Measurements from ENCODE around the gene STX7. TPM values are rescaled to one million over a fixed set of nuclear protein-coding genes. Genes with fewer than 3 reads are reported as not detected.
"Not testable (repeated sequence)": the region's sequence is repeated elsewhere in the genome, so short reads cannot be mapped to it uniquely, and the experiment has no call there.

The STX7 gene
- total and polyA plus RNA-seq, 7 donors, result 12.6 to 38.1 (median 26.2) TPM

GRCh38 chr6:132548746-132549463 is 36.0 kb upstream of the STX7 start:
- ATAC-seq, result no peak
- no peaks in the 10 kb centered on the region for H3K4me1 ChIP-seq
- H3K27me3 ChIP-seq (ENCODE audit: insufficient read depth in 3 of 3, low read length in 2 of 3), result no peaks in the 10 kb centered on the region
- no peak overlapping the region for H3K27ac ChIP-seq
- no peaks in the 10 kb centered on the region for H3K36me3 ChIP-seq (ENCODE audit: insufficient read depth in 1 of 2, low read depth in 1 of 2)
- DNase-seq, result no peak
- TF ChIP-seq, protein P1, sequence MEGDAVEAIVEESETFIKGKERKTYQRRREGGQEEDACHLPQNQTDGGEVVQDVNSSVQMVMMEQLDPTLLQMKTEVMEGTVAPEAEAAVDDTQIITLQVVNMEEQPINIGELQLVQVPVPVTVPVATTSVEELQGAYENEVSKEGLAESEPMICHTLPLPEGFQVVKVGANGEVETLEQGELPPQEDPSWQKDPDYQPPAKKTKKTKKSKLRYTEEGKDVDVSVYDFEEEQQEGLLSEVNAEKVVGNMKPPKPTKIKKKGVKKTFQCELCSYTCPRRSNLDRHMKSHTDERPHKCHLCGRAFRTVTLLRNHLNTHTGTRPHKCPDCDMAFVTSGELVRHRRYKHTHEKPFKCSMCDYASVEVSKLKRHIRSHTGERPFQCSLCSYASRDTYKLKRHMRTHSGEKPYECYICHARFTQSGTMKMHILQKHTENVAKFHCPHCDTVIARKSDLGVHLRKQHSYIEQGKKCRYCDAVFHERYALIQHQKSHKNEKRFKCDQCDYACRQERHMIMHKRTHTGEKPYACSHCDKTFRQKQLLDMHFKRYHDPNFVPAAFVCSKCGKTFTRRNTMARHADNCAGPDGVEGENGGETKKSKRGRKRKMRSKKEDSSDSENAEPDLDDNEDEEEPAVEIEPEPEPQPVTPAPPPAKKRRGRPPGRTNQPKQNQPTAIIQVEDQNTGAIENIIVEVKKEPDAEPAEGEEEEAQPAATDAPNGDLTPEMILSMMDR (IDR thresholded peaks at IDR 0.05), result no peak
- intact Hi-C loops (cut with DNase I), result no loop called here
- no peak overlapping the region for H3K4me3 ChIP-seq
- 82 to 90% (median 83%) methylated on average over 4 of the region's 4 CpGs for WGBS, 3 donors
- H3K9me3 ChIP-seq, result no peaks in the 10 kb centered on the region

DNA sequence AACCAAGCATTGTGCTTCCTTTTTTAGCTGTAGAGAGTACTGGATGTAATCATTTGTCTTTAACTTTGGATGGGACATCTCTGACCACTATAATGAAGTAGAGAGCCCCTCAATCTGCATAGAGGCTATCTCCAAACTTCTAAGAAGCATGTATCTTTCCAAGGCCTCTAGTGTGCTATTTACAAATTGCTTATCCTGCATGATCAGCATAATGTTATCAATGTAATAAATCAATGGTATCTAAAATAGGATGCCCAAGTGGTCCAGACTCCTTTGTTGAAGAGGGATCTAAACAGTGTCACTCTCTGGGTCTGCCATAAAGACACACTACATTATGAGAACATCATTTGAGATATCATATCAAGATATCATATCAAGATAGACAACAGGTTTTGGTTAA is 31.9 kb upstream of the STX7 start:
- no peak overlapping the region for H3K4me3 ChIP-seq
- TF ChIP-seq, protein P1 (IDR thresholded peaks at IDR 0.05), result no peak
- DNase-seq (no peak), ATAC-seq (no peak)
- H3K27ac ChIP-seq, result no peak overlapping the region
- no peaks in the 10 kb centered on the region for H3K27me3 ChIP-seq (ENCODE audit: insufficient read depth in 3 of 3, low read length in 2 of 3)
- no peaks in the 10 kb centered on the region for H3K36me3 ChIP-seq (ENCODE audit: insufficient read depth in 1 of 2, low read depth in 1 of 2)
- intact Hi-C loops (cut with DNase I), result no loop called here
- H3K4me1 ChIP-seq, result no peaks in the 10 kb centered on the region
- H3K9me3 ChIP-seq, result no peaks in the 10 kb centered on the region

DNA sequence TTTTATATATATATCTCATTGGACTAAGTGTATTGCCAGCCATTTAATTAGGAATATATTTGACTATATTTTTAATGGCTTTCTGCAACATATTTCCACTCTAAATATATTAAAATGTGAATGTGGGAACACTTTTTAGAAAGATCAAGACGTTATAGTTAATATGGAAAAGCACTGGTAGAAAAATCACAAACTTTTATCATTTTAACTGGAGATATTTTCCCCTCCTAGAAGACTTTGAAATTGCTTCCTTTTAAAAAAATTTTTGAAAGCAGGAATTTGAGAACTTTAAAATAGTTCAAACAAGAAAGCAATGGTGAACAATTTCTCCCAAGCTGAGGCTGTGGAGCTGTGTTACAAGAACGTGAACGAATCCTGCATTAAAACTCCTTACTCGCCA is 25.1 kb upstream of the STX7 start, which contains the start of gene TAAR9:
TAAR9 (plus strand) TSS at position 301 of the 400 bp plus-strand sequence; CDS start at position 314, 13 bp downstream.
- ATAC-seq (no peak), DNase-seq (no peak)
- no peak within 1 kb of the TSS for H3K4me3 ChIP-seq
- H3K27me3 ChIP-seq (ENCODE audit: insufficient read depth in 3 of 3, low read length in 2 of 3), result no peaks in the 10 kb centered on the region
- intact Hi-C loops (cut with DNase I), result no loop called here
- TF ChIP-seq, protein P1 (IDR thresholded peaks at IDR 0.05), result no peak
- H3K36me3 ChIP-seq (ENCODE audit: insufficient read depth in 1 of 2, low read depth in 1 of 2), result no peaks in the 10 kb centered on the region
- H3K9me3 ChIP-seq, result no peaks in the 10 kb centered on the region
- 75 to 85% (median 80%) methylated on average over 4 of the region's 4 CpGs for WGBS, 3 donors
- H3K4me1 ChIP-seq, result no peaks in the 10 kb centered on the region
- no peak within 1 kb of the TSS for H3K27ac ChIP-seq

- intact Hi-C loops (cut with DNase I), result no loop called here
- WGBS, 3 donors, result 82 to 86% (median 83%) methylated on average over 3 of the region's 3 CpGs
- TF ChIP-seq, protein P1 (IDR thresholded peaks at IDR 0.05), result no peak
These were observed 24.2 kb upstream of the STX7 start for GRCh38 chr6:132537145-132537544.

DNA sequence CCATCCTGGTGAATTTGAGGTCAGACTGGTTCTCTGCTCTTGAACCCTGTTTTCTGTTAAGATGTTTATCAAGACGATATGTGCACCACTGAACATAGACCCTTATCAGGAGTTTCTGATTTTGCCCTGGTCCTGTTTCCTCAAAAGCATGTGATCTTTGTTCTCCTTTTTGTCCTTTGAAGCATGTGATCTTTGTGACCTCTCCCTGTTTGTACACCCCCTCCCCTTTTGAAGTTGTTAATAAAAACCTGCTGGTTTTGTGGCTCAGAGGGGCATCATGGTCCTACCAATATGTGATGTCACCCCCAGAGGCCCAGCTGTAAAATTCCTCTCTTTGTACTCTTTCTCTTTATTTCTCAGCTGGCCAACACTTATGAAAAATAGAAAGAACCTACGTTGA is 21.6 kb upstream of the STX7 start:
- not testable (repeated sequence) for ATAC-seq; H3K27me3 ChIP-seq (ENCODE audit: insufficient read depth in 3 of 3, low read length in 2 of 3); H3K27ac ChIP-seq; H3K9me3 ChIP-seq; H3K36me3 ChIP-seq (ENCODE audit: insufficient read depth in 1 of 2, low read depth in 1 of 2); DNase-seq; H3K4me1 ChIP-seq; H3K4me3 ChIP-seq
- 78 to 88% (median 84%) methylated on average over 2 of the region's 2 CpGs for WGBS, 3 donors
- intact Hi-C loops (cut with DNase I), result loop anchor here in 1 of 2 donors (5.0 kb wide), 1 partner anchor 263 kb away; the partner anchor contains the start of gene SLC18B1

More at GRCh38 chr6:132537145-132537544, 24.2 kb upstream of the STX7 start:
- Histone ChIP-seq H3K4me3 (no peak overlapping the region), H3K9me3 (no peaks in the 10 kb centered on the region), H3K4me1 (no peaks in the 10 kb centered on the region), H3K27me3 (ENCODE audit: insufficient read depth in 3 of 3, low read length in 2 of 3) (no peaks in the 10 kb centered on the region), H3K27ac (no peak overlapping the region), H3K36me3 (ENCODE audit: insufficient read depth in 1 of 2, low read depth in 1 of 2) (no peaks in the 10 kb centered on the region)
- no peak for DNase-seq
- no peak for ATAC-seq

Data from psoas muscle (tissue), 8 donors.